Panc1 (cell line): Measurements from ENCODE around the gene CTCFL. TPM values are rescaled to one million over a fixed set of nuclear protein-coding genes. Genes with fewer than 3 reads are reported as not detected.

ENCODE experiments used
- ATAC-seq: fragments of 200-7000 bp; cut with Tn5 transposase; 2 replicates; pipeline ENCODE4 v1.9.1; 2020; ENCODE audit warnings: mild to moderate bottlenecking, moderate library complexity
- BruUV-seq: library from RNA; stranded (reverse); fragments of 400-500 nt; replicated peaks from 2 replicates; lab custom pipeline; 2021; lab: Mats Ljungman, UMichigan
- CTCF ChIA-PET: fragments of 300-600 bp; sonication (Branson Sonifier 250); formaldehyde crosslinking; loops from one replicate; lab custom pipeline; 2022; ENCODE audit warnings: antibody characterized with exemption; lab: Charles Lee
- POLR2A ChIA-PET: fragments of 300-600 bp; sonication (Branson Sonifier 250); formaldehyde crosslinking; loops from one replicate; lab custom pipeline; 2022; ENCODE audit warnings: antibody characterized with exemption; lab: Charles Lee
- DNase-seq: peaks from one replicate; pipeline ENCODE4 v3.0.0-alpha.2; 2010; ENCODE audit warnings: low read depth, low spot score
- H3K27ac ChIP-seq: 2 replicates; pipeline ENCODE4 v1.5.1; 2011; ENCODE audit warnings: mild to moderate bottlenecking, low read length, inconsistent platforms
- H3K27me3 ChIP-seq: fragments of 200-500 bp; sonication (Bioruptor generic); 2 replicates; pipeline ENCODE4 v1.6.0; 2014; ENCODE audit warnings: low read length, inconsistent platforms; ENCODE audit not compliant: control insufficient read depth, insufficient read depth
- H3K36me3 ChIP-seq: fragments of 200-500 bp; sonication (Bioruptor generic); 2 replicates; pipeline ENCODE4 v1.5.1; 2014; ENCODE audit warnings: inconsistent platforms, mild to moderate bottlenecking, low read length, moderate library complexity; ENCODE audit not compliant: control insufficient read depth, insufficient read depth
- H3K4me1 ChIP-seq: 2 replicates; pipeline ENCODE4 v1.5.1; 2011; ENCODE audit warnings: inconsistent platforms, mild to moderate bottlenecking, low read length, moderate library complexity; ENCODE audit not compliant: control insufficient read depth, insufficient read depth
- H3K4me3 ChIP-seq, 2 experiments: 2 replicates each; pipeline ENCODE4 v1.5.1; 2011 to 2012; ENCODE audit warnings: low read depth in 2 of 2, low read length in 2 of 2, mild to moderate bottlenecking in 2 of 2, inconsistent platforms in 1 of 2, moderate library complexity in 1 of 2
- H3K9me3 ChIP-seq: fragments of 200-500 bp; sonication (Bioruptor generic); 2 replicates; pipeline ENCODE4 v1.5.1; 2014; ENCODE audit warnings: low read depth, mild to moderate bottlenecking, inconsistent platforms, low read length, moderate library complexity; ENCODE audit not compliant: control insufficient read depth, insufficient read depth
- POLR2AphosphoS5 ChIP-seq: IDR thresholded peaks from 2 replicates; pipeline ENCODE4 v1.6.1; 2012; ENCODE audit warnings: mild to moderate bottlenecking, low read depth, low read length, moderate library complexity
- SIN3A ChIP-seq: IDR thresholded peaks from 2 replicates; pipeline ENCODE4 v1.6.1; 2012; ENCODE audit warnings: low read depth, mild to moderate bottlenecking, low read length, moderate library complexity, borderline replicate concordance; ENCODE audit not compliant: insufficient read depth
- TCF7L2 ChIP-seq: IDR thresholded peaks from 2 replicates; pipeline ENCODE4 v1.6.1; 2011; ENCODE audit warnings: mild to moderate bottlenecking, low read depth, low read length, inconsistent platforms
- in situ Hi-C: cut with HindIII; loops from 2 replicates; pipeline ENCODE4 v1.10.0; 2016; ENCODE audit warnings: low sequenced_read_pairs, low pct_unique_long_range_greater_than_20kb
- intact Hi-C: fragments of 100-400 bp; cut with micrococcal nuclease; formaldehyde crosslinking; loops from one replicate; pipeline ENCODE4 v1.10.0; 2022; ENCODE audit not compliant: unreplicated experiment
- total RNA-seq: library from RNA; stranded (reverse); gene quantifications from one replicate; pipeline ENCODE4 v1.2.1, GENCODE V29; 2021; ENCODE audit not compliant: unreplicated experiment
- TF ChIP-seq, protein P1 (sequence below): fragments of 450-650 bp; IDR thresholded peaks from 2 replicates; pipeline ENCODE4 v1.5.1; 2017; ENCODE audit warnings: mild to moderate bottlenecking
- TF ChIP-seq, protein P2 (sequence below), 2 experiments: IDR thresholded peaks; 2 replicates each; pipeline ENCODE4 v1.6.1; 2011 to 2012; ENCODE audit warnings: low read depth in 2 of 2, control low read depth in 1 of 2, low read length in 1 of 2, mild to moderate bottlenecking in 1 of 2, moderate library complexity in 1 of 2; ENCODE audit not compliant: insufficient read depth in 1 of 2

Gene CTCFL
- total RNA-seq, 1 experiment from 2014 or later = 0.05 TPM

DNA sequence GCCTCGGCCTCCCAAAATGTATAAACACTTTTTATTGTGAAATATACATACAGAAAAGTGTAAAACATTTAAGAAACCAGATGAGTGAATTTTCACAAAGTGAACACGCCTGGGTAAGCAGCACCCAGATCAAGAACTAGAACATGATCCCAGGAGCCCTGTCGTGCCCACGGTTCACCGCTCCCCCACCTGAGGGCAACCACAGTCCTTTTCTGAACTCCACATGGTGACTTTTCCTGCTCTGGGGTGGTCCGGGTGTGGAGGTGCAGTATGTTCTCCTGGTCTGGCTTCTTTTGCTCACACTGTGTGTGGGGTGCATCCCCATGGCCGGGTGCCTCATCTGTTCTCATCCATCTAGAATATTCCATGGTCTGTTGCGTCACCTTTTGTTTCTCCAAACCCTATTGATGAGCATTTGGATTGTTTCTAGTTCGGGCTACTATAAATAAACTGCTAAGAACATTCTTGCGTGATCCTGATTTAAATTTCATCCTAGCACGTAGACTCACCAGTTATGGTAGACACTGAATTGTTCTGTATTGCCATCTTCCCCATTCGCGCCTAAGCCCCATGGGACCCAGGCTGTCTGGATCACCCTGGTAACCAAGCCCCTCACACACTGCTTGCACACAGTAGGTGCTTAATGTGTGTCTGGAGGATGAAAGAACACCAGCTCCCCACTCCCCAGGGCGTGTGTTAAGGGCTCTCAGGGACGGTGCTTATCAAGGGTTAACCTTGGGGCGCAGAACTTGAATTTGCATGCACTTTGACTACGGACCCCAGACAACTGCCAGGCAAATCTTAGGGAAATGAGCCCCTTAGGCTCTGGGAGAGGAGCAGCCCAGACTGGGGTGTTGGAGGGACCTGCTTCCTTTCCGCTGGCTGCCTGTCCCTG, 56.2 kb downstream of the CTCFL start:
- no peak overlapping the region for H3K27ac ChIP-seq
- no peaks in the 10 kb centered on the region for H3K36me3 ChIP-seq
- POLR2A ChIA-PET = no interaction called here
- H3K27me3 ChIP-seq = no peaks in the 10 kb centered on the region; the same call in 1 of the 2 replicates
- DNase-seq (no peak), ATAC-seq (no peak)
- CTCF ChIA-PET = no interaction called here
- H3K9me3 ChIP-seq = no peaks in the 10 kb centered on the region
- H3K4me3 ChIP-seq = no peak overlapping the region
- H3K4me1 ChIP-seq = peaks cover 3% of the 10 kb centered on the region; the same call in 1 of the 2 replicates
- TF ChIP-seq POLR2AphosphoS5 = no peak
- TF ChIP-seq, protein P1, sequence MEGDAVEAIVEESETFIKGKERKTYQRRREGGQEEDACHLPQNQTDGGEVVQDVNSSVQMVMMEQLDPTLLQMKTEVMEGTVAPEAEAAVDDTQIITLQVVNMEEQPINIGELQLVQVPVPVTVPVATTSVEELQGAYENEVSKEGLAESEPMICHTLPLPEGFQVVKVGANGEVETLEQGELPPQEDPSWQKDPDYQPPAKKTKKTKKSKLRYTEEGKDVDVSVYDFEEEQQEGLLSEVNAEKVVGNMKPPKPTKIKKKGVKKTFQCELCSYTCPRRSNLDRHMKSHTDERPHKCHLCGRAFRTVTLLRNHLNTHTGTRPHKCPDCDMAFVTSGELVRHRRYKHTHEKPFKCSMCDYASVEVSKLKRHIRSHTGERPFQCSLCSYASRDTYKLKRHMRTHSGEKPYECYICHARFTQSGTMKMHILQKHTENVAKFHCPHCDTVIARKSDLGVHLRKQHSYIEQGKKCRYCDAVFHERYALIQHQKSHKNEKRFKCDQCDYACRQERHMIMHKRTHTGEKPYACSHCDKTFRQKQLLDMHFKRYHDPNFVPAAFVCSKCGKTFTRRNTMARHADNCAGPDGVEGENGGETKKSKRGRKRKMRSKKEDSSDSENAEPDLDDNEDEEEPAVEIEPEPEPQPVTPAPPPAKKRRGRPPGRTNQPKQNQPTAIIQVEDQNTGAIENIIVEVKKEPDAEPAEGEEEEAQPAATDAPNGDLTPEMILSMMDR = no peak
- TF ChIP-seq, protein P2, sequence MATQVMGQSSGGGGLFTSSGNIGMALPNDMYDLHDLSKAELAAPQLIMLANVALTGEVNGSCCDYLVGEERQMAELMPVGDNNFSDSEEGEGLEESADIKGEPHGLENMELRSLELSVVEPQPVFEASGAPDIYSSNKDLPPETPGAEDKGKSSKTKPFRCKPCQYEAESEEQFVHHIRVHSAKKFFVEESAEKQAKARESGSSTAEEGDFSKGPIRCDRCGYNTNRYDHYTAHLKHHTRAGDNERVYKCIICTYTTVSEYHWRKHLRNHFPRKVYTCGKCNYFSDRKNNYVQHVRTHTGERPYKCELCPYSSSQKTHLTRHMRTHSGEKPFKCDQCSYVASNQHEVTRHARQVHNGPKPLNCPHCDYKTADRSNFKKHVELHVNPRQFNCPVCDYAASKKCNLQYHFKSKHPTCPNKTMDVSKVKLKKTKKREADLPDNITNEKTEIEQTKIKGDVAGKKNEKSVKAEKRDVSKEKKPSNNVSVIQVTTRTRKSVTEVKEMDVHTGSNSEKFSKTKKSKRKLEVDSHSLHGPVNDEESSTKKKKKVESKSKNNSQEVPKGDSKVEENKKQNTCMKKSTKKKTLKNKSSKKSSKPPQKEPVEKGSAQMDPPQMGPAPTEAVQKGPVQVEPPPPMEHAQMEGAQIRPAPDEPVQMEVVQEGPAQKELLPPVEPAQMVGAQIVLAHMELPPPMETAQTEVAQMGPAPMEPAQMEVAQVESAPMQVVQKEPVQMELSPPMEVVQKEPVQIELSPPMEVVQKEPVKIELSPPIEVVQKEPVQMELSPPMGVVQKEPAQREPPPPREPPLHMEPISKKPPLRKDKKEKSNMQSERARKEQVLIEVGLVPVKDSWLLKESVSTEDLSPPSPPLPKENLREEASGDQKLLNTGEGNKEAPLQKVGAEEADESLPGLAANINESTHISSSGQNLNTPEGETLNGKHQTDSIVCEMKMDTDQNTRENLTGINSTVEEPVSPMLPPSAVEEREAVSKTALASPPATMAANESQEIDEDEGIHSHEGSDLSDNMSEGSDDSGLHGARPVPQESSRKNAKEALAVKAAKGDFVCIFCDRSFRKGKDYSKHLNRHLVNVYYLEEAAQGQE (IDR thresholded peaks at IDR 0.05; ENCODE audit: insufficient read depth in 1 of 2, low read depth in 2 of 2, low read length in 1 of 2) = no peak
- TF ChIP-seq SIN3A = no peak
- no peak for TF ChIP-seq TCF7L2
- in situ Hi-C loops (no loop called here), intact Hi-C loops (no loop called here)
- BruUV-seq = no TSS peak

DNA sequence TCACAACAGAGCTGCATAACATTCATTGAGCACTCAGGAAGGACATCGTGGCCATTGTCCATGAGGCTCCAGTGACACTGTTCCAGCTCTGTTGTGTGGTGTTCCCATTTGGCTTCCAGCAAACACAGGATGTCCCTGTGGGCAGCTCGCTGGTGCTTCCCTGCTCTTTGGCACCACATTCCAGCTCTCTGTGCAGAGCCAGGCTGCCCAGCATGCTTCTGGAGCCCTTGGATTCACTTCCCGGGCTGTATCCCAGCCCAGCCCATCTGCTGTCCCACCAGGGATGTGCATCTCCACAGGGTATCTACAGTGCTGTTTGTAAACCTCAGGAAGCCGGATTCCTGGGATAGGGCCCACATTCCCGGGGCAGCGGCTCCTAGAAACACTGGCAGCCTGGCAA, 57.2 kb downstream of the CTCFL start:
- BruUV-seq = no TSS peak
- DNase-seq (no peak), ATAC-seq (no peak)
- Histone ChIP-seq H3K36me3 (no peaks in the 10 kb centered on the region), H3K9me3 (no peaks in the 10 kb centered on the region), H3K4me1 (peaks cover 3% of the 10 kb centered on the region; the same call in 1 of the 2 replicates), H3K27ac (no peak overlapping the region), H3K27me3 (no peaks in the 10 kb centered on the region; the same call in 1 of the 2 replicates), H3K4me3 (no peak overlapping the region)
- in situ Hi-C loops (no loop called here), intact Hi-C loops (no loop called here)
- ChIA-PET CTCF (no interaction called here), POLR2A (no interaction called here)
- no peak for TF ChIP-seq TCF7L2
- TF ChIP-seq SIN3A = no peak
- TF ChIP-seq, protein P2 (IDR thresholded peaks at IDR 0.05; ENCODE audit: insufficient read depth in 1 of 2, low read depth in 2 of 2, low read length in 1 of 2) = no peak
- TF ChIP-seq, protein P1 = no peak
- TF ChIP-seq POLR2AphosphoS5 = no peak
